HG03196 (cell line): Measurements from ENCODE around the gene STAG1.
"Not testable (repeated sequence)": the region's sequence is repeated elsewhere in the genome, so short reads cannot be mapped to it uniquely, and the experiment has no call there.

Experiments
- ATAC-seq: cut with Tn5 transposase; IDR thresholded peaks from one replicate; pipeline ENCODE4 v1.9.1; 2021; ENCODE audit not compliant: unreplicated experiment

STAG1 gene

GRCh38 chr3:136752172-136752421 is at the start of gene STAG1:
Gene STAG1, minus strand, starts transcription at chr3:136752378. Its CDS starts 121,480 bp downstream, at chr3:136630898.
- ATAC-seq = no peak

DNA sequence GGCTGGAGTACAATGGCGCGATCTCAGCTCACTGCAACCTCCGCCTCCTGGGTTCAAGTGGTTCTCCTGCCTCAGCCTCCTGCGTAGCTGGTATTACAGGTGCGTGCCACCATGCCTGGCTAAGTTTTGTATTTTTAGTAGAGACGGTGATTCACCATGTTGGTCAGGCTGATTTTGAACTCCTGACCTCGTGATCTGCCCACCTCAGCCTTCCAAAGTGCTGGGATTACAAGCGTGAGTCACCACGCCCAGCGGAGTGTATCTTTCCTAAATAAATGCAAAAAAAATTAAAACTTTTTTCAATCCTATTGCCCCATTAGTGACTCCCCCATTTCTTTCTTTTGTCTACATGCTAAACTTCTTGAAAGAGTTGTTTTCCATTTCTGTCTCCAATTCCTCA is 49.0 kb upstream of the STAG1 start:
- not testable (repeated sequence) for ATAC-seq

DNA sequence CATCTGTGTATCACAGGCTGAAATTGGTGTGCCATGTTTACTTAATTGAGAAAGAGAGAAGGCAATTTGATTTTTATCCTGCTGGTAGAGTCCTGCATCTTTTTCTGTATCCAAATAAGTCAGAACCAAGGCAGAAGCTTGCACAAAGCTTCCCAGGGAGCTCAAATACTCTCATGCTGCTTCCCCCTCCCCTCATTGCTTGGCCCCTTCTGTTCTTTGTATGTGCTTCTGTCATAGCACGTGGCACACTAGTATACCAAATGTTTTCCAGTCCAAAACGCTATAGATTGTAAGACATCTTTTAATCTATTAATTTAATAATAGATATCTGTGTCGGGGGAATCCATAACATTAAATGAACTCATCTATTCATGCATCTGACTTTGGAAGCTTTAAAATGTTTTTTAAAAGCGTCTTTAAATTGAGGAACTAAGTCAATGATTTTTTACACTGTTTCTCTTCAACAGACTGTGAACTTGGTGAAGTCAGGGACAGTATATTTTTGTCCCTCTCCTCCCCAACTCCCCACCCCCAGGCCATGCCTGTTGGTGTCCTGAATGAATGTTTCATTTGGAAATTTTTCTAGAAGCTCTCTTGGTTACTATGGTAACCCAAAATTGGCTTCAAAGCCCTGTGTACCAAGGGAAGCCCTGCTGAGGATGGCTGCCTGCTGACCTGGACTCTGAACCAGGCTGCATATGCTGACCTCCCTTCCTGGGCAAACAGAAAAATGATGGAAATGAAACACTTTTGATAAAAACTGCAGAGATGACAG is 40.6 kb upstream of the STAG1 start:
- no peak for ATAC-seq

GRCh38 chr3:136790786-136791185 is 38.6 kb upstream of the STAG1 start:
- ATAC-seq = no peak

DNA sequence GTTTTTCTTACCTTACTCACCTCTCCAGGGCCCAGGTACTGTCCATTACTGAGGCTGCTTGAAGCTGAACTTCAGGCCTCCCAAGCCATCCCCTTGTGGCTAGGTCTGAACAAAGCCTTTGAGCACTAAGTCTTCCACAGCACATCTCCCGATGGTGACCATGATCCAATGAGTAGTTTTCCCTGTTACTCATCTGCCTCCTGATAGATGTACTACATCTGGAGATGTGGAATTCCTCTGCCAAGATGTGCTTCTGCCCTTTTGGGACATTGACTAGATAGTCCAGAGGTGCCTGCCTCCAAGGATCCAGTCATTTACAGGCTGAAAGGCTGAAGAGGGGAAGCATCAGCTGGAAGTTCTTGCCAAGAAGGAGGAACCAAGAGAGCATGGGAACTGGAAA is 37.8 kb upstream of the STAG1 start:
- ATAC-seq = no peak

DNA sequence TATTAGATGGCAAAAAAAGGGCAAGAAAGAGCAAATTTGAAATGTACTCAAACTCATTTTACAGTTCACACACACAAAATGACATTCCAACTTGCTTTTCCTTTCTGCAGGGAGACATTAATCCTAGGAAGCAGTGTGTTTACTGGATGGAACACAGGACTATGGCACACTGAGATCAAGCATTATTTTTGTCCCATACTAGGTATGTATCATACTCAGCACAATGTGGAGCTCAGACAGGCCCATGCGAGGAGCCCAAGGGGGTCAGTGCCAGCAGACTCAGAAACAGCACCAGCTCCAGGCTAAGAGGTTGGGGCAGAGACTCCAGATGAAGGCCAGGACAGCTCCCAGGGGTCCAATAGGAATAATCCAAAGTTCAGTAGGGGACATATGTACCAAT is 36.0 kb upstream of the STAG1 start:
- no peak for ATAC-seq

DNA sequence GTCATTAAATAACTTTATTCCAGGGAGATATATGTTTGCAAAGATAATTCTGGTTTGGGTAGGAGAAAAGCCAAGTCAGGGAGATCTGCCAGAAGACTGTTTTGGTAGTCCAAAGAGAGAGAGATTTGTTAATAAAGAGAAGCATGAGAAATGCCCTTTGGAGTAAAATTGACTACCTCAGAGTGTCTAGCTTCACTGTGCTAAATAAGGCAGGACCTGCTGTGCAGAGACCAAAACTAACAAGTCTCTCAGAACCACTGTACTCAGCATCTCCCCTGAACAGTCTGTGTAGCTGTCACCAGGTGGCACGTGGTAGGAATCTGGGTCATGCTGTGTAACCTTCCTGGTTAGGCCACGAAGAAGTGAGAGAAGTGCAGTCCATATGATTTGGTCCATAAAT is 35.2 kb upstream of the STAG1 start:
- peak; percentile 49 for ATAC-seq

DNA sequence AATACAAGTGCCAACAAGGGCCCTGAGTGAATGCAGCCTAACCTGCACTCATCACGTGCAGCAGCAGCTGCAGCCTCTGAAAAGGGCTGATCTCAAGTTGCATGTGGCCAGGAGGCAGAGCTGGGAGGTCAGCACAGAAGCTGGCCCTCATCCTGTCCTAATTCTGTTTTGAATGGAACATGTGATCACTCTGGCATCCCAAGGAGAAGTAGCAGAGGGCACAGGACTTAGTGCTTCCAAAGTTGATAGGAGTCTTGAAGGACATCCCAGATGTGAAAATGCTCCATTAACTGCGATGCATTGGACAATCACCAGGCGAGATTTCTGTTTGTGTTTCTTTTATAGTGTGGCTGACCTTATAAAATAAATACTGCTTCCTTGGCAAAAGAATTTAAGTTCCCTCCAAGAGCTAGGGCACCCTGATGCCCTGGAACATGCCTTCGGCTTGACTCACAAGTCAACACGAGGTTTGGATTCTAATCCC is 31.6 kb upstream of the STAG1 start:
- no peak for ATAC-seq

DNA sequence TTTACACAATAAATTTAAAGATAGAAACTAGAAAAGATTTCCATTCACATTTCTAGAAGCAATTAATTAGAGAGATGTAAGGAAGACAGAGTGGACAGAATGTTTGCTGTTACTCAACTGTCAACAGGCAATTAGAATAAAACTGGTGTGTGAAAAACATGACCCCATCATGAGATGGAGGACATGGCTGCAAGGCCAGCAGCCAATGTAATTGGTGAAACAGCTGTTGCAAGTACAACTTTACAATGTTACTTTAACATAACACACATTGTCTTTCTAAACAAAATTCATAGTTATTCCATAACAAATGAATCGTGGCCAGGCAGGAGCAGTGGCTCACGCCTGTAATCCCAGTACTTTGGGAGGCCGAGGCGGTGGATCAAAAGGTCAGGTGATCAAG is 28.6 kb upstream of the STAG1 start:
- ATAC-seq = no peak

- no peak for ATAC-seq
These were observed 26.7 kb upstream of the STAG1 start for GRCh38 chr3:136778865-136779264.

DNA sequence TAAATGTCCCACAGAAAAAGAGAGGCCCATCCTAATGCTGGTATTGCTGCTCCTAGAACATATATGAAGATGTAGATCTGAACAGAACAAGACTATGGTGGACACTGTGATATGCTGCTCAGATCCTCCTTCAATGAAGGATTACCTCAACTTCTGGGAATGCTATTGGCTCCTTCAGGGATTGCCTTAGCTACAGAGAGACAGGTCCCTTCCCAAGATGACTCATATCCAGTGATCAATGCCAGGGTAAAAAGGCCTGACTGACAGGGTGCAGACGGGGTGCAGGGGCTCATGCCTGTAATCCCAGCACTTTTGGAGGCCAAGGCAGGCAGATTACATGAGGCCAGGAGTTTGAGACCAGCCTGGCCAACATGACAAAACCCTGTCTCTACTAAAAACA is 20.5 kb upstream of the STAG1 start:
- no peak for ATAC-seq

GRCh38 chr3:136758160-136759102 is 6.3 kb upstream of the STAG1 start:
- ATAC-seq = not testable (repeated sequence)

DNA sequence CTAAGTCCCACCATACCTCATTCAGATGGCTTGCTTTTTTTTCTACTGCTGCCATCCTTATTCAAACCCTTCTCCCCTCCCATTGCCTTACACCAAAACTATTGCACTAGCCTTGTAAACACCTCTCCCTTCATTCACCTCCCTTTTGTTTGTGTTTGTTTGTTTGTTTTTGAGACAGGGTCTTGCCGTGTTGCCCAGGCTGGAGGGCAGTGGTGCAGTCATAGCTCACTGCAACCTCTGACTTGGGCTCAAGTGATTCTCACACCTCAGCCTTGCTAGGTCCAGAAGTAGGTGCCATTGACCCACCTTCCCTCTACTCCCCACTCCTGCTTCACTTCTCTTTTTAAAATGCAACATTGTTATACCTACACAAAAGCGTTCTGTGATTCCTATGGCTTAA is 3.0 kb upstream of the STAG1 start:
- no peak for ATAC-seq

DNA sequence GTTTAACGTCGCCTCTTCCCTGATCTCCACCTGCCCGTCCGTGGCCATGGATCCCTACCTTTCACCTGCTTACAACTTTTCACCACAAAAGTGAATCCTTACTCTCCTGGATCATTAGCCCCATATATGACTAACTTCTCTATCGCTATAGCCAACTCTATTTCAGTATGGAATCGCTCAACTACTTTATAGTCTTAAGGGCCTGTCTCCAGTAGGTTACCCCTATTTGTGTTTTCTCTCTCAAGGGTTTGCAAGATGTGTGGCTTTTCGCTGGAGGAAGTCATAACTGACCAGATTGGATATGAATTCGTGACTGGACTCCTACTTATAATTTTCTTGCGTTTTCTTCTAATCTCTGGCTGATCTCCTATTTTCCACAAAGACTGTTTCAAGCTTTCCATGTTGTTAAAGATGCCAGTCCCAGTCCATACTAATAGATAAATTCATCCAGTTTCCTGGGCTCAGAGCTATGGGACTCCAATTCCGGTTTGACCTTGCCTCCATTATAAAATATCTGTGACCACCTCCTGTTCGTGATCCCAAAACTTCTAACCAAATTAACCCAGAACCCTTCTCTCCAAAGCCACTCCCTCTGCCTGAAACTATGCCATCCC is 1.3 kb upstream of the STAG1 start:
- no peak for ATAC-seq

DNA sequence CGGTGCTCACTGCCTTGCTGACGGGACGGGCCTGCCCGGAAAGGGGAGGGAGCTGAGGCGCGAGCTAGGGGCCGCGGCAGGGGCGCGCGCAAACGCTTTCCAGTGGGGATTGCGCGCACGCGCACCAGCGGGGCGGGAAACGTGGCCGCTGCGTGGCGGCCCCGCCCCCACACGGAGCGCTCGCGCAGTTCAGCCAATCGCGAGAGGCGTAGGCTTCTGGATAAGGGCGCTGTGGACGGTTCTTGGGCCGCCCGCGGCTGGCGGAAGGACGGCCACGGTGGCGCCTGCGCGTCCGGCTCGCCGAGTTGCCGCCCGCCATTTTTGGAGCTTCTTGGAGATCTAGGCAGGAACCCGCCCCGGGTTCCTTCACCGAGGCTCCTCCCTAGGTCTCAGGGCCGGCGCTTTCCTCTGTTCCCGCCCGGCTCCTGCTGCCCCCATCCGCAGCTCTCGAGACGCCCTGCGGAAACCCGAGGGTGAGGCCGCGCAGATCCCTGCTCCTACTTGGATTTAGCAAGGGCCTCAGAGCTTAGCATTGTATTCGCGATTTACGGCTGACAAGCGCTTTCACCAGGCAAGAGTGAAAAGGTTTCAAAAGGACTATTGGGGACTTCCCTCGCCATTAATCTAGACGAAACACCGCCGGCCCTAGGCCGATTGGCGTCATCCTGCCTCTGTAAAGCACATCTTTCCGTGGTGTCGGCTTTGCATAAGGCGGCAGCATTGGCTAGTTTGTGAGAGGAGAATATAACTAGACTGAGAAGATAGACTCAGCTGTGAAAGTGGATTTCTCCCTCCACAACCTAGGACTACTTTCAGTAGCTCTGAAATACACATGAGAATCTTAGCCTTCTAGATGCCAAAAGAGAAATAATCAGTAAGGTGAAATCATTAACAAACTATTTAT is 496 bp upstream of the STAG1 start:
- peak; percentile 88 for ATAC-seq

DNA sequence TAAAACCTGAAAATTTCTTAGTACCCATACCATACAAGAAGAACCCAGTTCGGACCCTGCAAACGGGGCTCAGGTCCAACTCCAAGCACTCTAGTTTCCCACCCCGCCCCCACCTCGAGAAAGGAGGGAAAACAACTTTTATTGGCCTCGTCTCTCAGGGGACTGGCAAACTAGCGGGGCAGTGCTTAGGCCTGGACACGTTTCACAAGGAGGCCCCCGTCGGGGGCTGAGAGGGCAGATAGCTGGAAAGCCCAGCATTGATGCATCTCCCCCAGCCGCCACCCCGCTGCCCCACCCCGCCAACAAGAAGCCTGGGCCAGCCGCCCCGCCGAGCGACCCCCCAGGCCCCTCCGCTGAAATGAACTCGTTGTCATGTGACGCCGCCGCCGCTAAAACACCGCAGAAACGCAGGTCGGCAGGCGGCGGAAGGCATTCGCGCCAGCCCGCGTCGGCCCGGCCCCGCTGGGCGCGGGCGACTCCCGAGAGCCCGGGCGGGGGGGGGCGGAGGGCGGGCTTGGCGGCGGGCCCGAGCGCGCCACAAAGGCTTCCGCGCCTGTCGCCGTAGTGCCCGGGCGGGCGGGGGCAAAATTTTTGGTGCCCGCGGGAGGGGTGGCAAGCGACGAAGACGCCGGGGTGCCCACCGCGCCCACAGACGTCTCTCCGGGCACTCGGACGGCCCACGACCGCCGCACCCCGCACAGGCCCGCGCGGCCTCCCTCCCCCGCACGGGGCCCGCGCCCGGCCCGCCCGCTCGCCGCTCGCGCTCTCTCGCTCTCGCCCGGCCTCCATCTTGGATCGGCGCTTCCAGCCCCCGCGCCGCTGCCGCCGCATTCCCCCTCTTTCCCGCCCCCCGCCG is 634 bp downstream of the STAG1 start:
- peak; percentile 11 for ATAC-seq

GRCh38 chr3:136750897-136751315 is 1.3 kb downstream of the STAG1 start:
- ATAC-seq = no peak

DNA sequence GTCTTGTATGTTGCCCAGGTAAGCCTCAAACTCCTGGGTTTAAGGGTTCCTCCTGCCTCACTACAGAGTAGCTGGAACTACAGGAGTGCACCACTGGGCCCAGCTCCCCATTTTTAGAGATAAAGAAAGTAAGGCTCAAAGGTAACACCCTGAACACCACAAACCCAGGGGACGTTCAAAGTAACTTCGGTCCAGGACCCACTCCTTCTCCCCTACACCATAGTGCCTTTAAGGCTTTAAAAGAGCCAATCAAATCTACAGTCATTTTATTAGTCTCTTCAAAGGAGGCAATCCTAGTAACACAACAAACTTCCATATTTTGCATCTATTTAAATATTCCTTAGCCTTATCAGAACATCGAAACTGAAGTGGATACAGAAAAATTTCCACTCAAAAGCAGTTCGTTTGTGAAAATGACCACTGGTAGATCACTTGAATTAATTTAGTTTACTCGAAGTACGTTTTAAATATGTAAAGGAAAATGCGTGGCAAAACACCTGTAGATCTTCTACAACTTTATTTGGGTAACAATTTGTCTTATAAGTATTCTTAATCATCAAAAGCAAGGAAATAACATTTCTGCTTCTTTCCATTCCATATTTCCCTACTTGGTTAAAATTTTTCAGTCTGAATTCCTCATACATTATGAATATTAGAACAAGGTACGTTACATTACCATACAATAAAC is 1.8 kb downstream of the STAG1 start:
- ATAC-seq = no peak

- not testable (repeated sequence) for ATAC-seq
These were observed 2.6 kb downstream of the STAG1 start for GRCh38 chr3:136749602-136750001.
